ACHN (cell line): ENCODE data around the gene OPRL1.

ENCODE experiments used
- DNase-seq: peaks from one replicate; pipeline ENCODE4 v3.0.0-alpha.2; 2015
- in situ Hi-C: cut with HindIII; loops from 2 replicates; pipeline ENCODE4 v1.10.0; 2017; ENCODE audit warnings: low sequenced_read_pairs, low pct_ligation_motif_present, low pct_unique_long_range_greater_than_20kb

Gene OPRL1

DNA sequence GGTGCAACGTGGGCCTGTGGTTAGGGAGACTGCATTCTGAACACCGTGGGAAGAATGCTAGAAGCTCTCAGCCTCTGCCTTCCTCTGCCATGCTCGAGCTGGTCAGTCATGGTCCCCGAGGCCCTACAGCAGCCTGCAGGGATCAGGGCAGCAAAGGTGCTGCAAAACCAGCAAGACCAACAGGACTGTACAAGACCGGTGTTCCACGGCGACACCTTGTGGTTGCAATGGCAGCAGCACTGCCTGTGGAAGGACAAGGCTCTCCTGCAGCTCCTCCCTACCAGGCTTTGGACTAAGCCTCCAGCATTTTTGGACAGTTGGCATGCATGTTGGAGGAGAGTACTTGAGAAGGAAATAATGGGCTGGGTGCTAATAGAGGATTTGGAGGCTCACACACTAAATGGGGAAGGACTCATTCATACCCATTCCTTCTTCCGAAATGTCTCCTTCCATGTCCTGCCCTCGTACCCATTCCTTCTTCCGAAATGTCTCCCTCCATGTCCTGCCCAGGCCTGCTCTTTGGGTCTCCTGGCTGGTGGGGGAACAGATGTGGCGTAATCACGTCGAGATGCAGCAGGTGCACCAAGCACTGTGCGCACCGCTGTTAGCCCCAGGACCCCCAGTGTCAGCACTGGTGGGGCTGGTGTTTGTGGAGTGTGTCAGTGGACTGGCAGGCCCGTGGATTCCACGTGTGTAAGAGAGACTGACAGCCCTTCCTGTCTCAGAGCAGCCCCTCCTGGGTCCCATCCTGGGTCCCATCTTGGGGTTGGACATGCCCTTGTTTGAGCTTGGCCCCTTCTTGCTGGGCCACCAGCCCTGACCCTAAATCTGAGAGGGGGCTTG lies 65.8 kb downstream of the OPRL1 start:
- in situ Hi-C loops = no loop called here
- DNase-seq = no peak

DNA sequence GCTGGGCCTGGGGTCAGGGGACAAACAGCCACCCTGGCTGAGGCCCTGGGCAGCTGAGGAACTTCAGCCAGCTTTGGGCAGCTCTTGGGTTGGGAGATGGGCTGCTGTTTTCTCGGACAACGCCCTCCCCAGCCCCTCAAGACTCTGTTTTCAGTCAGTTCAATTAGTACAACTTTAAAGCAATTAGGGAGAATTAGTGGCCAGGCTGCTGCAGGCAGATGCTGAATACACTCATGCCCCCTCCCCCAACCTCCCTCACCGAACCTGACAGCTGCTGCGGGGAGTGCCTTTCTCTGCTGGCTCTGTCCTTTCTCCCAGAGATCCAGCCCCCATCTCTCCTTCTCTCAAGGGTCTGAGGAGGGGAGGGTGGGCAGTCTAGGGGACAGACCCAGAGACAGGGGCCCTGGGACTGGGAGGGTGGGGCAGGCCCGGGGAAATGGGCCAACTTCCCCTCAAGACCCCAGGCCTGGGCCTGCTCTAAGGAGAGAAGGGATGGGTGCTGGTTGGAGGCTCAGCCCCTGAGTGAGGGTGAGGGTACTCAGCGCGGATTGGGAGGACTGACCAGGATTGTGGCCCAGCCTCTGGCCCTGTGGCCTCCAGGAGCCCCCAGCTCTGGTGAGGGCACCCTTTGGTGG lies 66.5 kb downstream of the OPRL1 start:
- no peak for DNase-seq
- in situ Hi-C loops = no loop called here

DNA sequence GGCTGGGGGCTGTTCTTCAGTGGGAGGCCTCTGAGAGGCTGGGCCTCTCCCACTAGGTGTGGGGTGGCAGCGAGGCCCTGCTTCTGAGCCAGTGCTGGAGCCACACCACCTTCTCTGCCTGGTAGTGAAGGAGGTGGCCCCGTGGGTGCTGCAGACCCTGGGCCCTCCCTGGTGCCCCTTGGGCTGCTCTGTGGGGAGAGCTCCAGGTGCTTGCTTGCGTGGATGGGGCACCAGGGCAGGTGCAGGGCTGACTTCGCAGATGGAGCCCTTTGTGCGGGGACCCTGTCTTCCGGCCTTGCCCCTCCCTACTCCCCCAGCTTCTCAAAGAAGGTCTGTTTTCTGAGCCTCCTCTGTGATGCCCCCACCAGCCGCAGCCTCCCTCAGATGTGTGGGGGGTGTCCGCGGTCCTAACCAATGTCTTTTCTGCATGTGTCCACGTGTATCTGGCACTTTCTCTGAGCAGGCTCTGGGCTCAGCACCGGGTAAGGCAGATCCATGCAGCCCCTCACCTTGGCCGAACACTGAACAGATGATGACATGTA lies 67.1 kb downstream of the OPRL1 start:
- no peak for DNase-seq
- in situ Hi-C loops = no loop called here

DNA sequence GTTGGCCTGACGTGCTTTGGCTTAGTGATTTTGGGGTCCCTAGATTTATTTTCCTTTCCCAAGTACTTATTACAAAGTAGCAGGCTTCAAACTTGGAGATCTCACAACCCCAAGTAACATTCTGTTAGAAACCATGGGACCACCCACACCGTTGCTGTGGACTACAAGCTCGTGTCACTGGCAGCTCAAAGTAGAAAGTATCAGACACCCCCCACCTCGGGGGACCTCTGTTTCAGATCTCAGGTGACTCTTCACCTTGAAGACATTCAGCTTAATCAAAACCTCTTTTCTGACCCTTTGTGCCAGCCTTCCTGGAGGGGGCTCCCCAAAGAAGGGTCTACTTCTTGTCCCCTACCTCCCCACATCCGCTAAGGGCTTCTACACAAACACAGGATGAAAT lies 68.7 kb downstream of the OPRL1 start:
- in situ Hi-C loops = no loop called here
- DNase-seq = no peak

DNA sequence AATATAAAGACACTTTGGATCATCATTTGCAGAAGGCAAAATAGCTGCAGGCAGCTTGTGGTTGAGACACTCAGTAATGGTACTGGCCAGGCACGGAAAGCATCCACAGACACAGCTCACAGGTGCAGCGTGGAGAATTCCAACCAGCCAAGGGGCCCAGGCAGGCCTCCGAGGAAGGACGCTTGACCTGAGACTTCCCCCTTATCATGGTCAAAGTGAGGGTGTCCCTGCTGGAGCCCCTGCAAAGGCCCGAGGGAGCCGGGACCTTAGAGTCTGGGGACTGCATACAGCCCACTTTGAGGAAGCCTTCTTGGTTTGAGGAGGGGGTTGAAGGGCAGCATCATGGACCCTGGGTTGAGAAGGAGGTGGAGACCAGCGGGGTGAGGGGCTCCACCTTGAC lies 69.3 kb downstream of the OPRL1 start:
- no peak for DNase-seq
- in situ Hi-C loops = no loop called here

DNA sequence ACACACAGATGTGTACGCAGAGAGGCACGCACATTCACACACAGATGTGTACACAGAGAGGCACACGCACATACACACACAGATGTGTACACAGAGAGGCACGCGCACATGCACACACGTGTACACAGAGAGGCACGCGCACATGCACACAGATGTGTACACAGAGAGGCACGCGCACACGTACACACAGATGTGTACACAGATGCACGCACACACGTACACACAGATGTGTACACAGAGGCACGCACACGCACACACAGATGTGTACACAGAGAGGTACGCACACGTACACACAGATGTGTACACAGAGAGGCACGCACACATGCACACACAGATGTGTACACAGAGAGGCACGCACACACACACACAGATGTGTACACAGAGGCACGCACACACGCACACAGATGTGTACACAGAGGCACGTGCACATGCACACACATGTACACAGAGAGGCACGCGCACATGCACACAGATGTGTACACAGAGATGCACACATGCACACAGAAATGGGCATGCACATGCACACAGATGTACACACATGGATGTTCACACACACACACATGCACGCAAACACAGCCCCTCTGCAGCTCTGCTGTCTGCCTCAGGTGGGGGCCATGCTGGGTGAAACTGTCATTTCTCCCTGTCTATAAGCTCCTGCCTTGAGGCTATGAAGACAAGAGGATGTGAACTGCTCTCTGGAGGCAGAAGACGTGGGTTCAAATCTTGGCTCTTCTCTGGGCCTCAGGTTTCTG lies 70.1 kb downstream of the OPRL1 start:
- in situ Hi-C loops = no loop called here
- no peak for DNase-seq
